AG04449 (cell line): Measurements from ENCODE around the gene ATP9B.

Experiments
- CTCF ChIA-PET: fragments of 350-600 bp; formaldehyde crosslinking; extraction: SDS; loops from one replicate; lab custom pipeline; 2021; ENCODE audit warnings: antibody characterized with exemption; lab: Yijun Ruan, JAX
- POLR2A ChIA-PET: fragments of 400-600, 350-600 bp; formaldehyde crosslinking; extraction: SDS; loops from one replicate; lab custom pipeline; 2020; ENCODE audit warnings: antibody characterized with exemption, inconsistent platforms; lab: Yijun Ruan, JAX
- DNase-seq: peaks from one replicate; pipeline ENCODE4 v3.0.0-alpha.2; 2010; ENCODE audit warnings: low read depth, low spot score
- H3K4me3 ChIP-seq: 2 replicates; pipeline ENCODE4 v1.5.1; 2011; ENCODE audit warnings: low read depth, mild to moderate bottlenecking, control low read depth, low read length
- CTCF ChIP-seq: IDR thresholded peaks from one replicate; pipeline ENCODE4 v1.5.1; 2011; ENCODE audit warnings: mild to moderate bottlenecking, moderate library complexity, low read length, control low read depth, inconsistent platforms; ENCODE audit not compliant: insufficient read depth; ENCODE audit errors: missing control alignments

The ATP9B gene

GRCh38 chr18:79394534-79395307 lies 325.5 kb downstream of the ATP9B start:
- POLR2A ChIA-PET, result no interaction called here
- no peak for DNase-seq
- CTCF ChIA-PET, result interaction anchor here (2.7 kb wide), 1 partner anchor 15 kb away, joined by 32 read pairs; no protein-coding TSS in a partner anchor
- peak overlapping the region; percentile 8; the same call in 1 of the 2 replicates for H3K4me3 ChIP-seq
- TF ChIP-seq CTCF, result no peak

GRCh38 chr18:79395308-79395640 lies 326.1 kb downstream of the ATP9B start:
- CTCF ChIA-PET, result interaction anchor here (3.2 kb wide), 1 partner anchor 135 kb away, joined by 14 read pairs; no protein-coding TSS in a partner anchor
- no peak for TF ChIP-seq CTCF

DNA sequence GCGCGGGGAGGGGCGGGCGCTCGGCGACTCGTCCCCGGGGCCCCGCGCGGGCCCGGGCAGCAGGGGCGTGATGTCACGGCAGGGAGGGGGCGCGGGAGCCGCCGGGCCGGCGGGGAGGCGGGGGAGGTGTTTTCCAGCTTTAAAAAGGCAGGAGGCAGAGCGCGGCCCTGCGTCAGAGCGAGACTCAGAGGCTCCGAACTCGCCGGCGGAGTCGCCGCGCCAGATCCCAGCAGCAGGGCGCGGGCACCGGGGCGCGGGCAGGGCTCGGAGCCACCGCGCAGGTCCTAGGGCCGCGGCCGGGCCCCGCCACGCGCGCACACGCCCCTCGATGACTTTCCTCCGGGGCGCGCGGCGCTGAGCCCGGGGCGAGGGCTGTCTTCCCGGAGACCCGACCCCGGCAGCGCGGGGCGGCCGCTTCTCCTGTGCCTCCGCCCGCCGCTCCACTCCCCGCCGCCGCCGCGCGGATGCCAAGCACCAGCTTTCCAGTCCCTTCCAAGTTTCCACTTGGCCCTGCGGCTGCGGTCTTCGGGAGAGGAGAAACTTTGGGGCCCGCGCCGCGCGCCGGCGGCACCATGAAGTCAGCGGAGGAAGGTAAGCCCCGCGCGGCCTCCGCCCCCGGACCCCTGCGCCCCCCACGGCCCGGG lies 326.7 kb downstream of the ATP9B start, which contains the start of gene NFATC1:
NFATC1 (plus strand) TSS at position 170 of the 644 bp plus-strand sequence; CDS start at position 465, 295 bp downstream.
- no peak for TF ChIP-seq CTCF
- CTCF ChIA-PET, result interaction anchor here (0.7 to 3.2 kb wide), 4 partner anchors 10 to 134 kb away, joined by 3 to 14 read pairs (median 8); no protein-coding TSS in a partner anchor

More at GRCh38 chr18:79395308-79395640, 326.1 kb downstream of the ATP9B start:
- no peak overlapping the region for H3K4me3 ChIP-seq
- no peak for DNase-seq
- POLR2A ChIA-PET, result no interaction called here

GRCh38 chr18:79396431-79397246 lies 327.4 kb downstream of the ATP9B start:
- peak; percentile 18 for TF ChIP-seq CTCF
- no peak for DNase-seq
- ChIA-PET POLR2A (no interaction called here), CTCF (interaction anchor here (0.7 to 3.2 kb wide), 5 partner anchors 9 to 133 kb away, joined by 3 to 14 read pairs (median 3); no protein-coding TSS in a partner anchor)
- H3K4me3 ChIP-seq, result peak overlapping the region; percentile 44

More for the DNA sequence above, 326.7 kb downstream of the ATP9B start, which contains the start of gene NFATC1:
- peak within 1 kb of the TSS; percentile 44 for H3K4me3 ChIP-seq
- DNase-seq, result no peak
- POLR2A ChIA-PET, result no interaction called here

GRCh38 chr18:79397247-79397829 lies 328.1 kb downstream of the ATP9B start:
- CTCF ChIA-PET, result interaction anchor here (0.7 to 3.2 kb wide), 3 partner anchors 16 to 133 kb away, joined by 5 to 14 read pairs (median 13); no protein-coding TSS in a partner anchor
- POLR2A ChIA-PET, result no interaction called here
- no peak for DNase-seq
- no peak for TF ChIP-seq CTCF
- no peak overlapping the region for H3K4me3 ChIP-seq
